Uterus (tissue), 2 donors: Measurements from ENCODE around the gene MRC2.

ENCODE experiments used
- CTCF ChIP-seq, 4 experiments: fragments of 200-600 bp in 2 of 4; fragments of 450-650 bp in 2 of 4; sonication (generic) in 2 of 4; IDR thresholded peaks; one replicate each; pipeline ENCODE4 v1.5.1; 2016 to 2019; ENCODE audit warnings: antibody characterized with exemption in 4 of 4, mild to moderate bottlenecking in 2 of 4, moderate library complexity in 1 of 4
- POLR2A ChIP-seq, 2 donors: fragments of 450-650 bp; IDR thresholded peaks; one replicate each; pipeline ENCODE4 v1.6.1; 2016; ENCODE audit warnings: antibody characterized with exemption in 2 of 2, mild to moderate bottlenecking in 1 of 2, moderate library complexity in 1 of 2

- TF ChIP-seq CTCF (IDR thresholded peaks at IDR 0.05): no peak
- no peak for TF ChIP-seq POLR2A (IDR thresholded peaks at IDR 0.05)
Observed at GRCh38 chr17:62722625-62723024, 95.2 kb downstream of the MRC2 start.
